Omental fat pad (tissue), 4 donors: ENCODE measurements around the gene SRR. TPM values are rescaled to one million over a fixed set of nuclear protein-coding genes. Genes with fewer than 3 reads are reported as not detected.

ENCODE experiments used
- ATAC-seq: fragments of 150-250 bp; one replicate; pipeline ENCODE4 v1.9.1; 2016; ENCODE audit warnings: mild to moderate bottlenecking, moderate library complexity; ENCODE audit not compliant: low FRiP score
- DNase-seq: peaks from one replicate; pipeline ENCODE4 v3.0.0-alpha.2; 2019; ENCODE audit warnings: low spot score
- CTCF ChIP-seq, 3 donors: fragments of 450-650 bp; IDR thresholded peaks; one replicate each; pipeline ENCODE4 v1.5.1; 2016 to 2017; ENCODE audit warnings: antibody characterized with exemption in 3 of 3, mild to moderate bottlenecking in 3 of 3, moderate library complexity in 2 of 3
- total RNA-seq, 4 donors: library from RNA; depleted of rRNA; stranded (reverse); fragments of >200 nt; gene quantifications; one replicate each; pipeline ENCODE4 v1.1.0, GENCODE V29; 2016

The SRR gene
- total RNA-seq, 4 donors from 2014 or later: 5.0 to 14.9 (median 7.2) TPM

- ATAC-seq (no peak), DNase-seq (no peak)
- no peak for TF ChIP-seq CTCF (IDR thresholded peaks at IDR 0.05)
These were observed 61.0 kb downstream of the SRR start for GRCh38 chr17:2364763-2365116.

- no peak for DNase-seq
- no peak for ATAC-seq
- no peak for TF ChIP-seq CTCF (IDR thresholded peaks at IDR 0.05)
These were observed 61.4 kb downstream of the SRR start for GRCh38 chr17:2365132-2365531.

GRCh38 chr17:2366747-2367494 is 63.2 kb downstream of the SRR start:
- ATAC-seq (no peak), DNase-seq (no peak)
- TF ChIP-seq CTCF (IDR thresholded peaks at IDR 0.05): no peak

- ATAC-seq (no peak), DNase-seq (no peak)
- no peak for TF ChIP-seq CTCF (IDR thresholded peaks at IDR 0.05)
These were observed 64.6 kb downstream of the SRR start for GRCh38 chr17:2368359-2368758.

GRCh38 chr17:2369039-2369438 is 65.3 kb downstream of the SRR start:
- TF ChIP-seq CTCF (IDR thresholded peaks at IDR 0.05): no peak
- DNase-seq (no peak), ATAC-seq (no peak)

- ATAC-seq: no peak
- TF ChIP-seq CTCF (IDR thresholded peaks at IDR 0.05): no peak
- no peak for DNase-seq
These were observed 65.9 kb downstream of the SRR start for GRCh38 chr17:2369551-2370210.

- DNase-seq: no peak
- no peak for ATAC-seq
- no peak for TF ChIP-seq CTCF (IDR thresholded peaks at IDR 0.05)
These were observed 66.5 kb downstream of the SRR start for GRCh38 chr17:2370211-2370589.
